Measurements from ENCODE around the gene ALKBH7.

ALKBH7 gene

GRCh38 chr19:6413721-6414643, 41.4 kb downstream of the ALKBH7 start:
- TF ChIP-seq ZNF8 (CRISPR knock-in tag; IDR thresholded peaks at IDR 0.05): no peak
- TF ChIP-seq GLIS3 (CRISPR knock-in tag; IDR thresholded peaks at IDR 0.05): no peak
- TF ChIP-seq ARNTL (CRISPR knock-in tag; IDR thresholded peaks at IDR 0.05; ENCODE audit: borderline replicate concordance, low read depth): no peak
- TF ChIP-seq ZFP3 (CRISPR knock-in tag; IDR thresholded peaks at IDR 0.05): no peak
- no peak for TF ChIP-seq RARB (CRISPR knock-in tag; IDR thresholded peaks at IDR 0.05)
- TF ChIP-seq TOX (CRISPR knock-in tag; IDR thresholded peaks at IDR 0.05; ENCODE audit: borderline replicate concordance): no peak
- TF ChIP-seq TCF4 (CRISPR knock-in tag; IDR thresholded peaks at IDR 0.05; ENCODE audit: borderline replicate concordance): no peak
- TF ChIP-seq ESRRG (CRISPR knock-in tag; IDR thresholded peaks at IDR 0.05): no peak
- no peak for TF ChIP-seq OSR1 (CRISPR knock-in tag; IDR thresholded peaks at IDR 0.05)
- TF ChIP-seq TSHZ2 (CRISPR knock-in tag; IDR thresholded peaks at IDR 0.05): no peak
- no peak for TF ChIP-seq ZFP30 (CRISPR knock-in tag; IDR thresholded peaks at IDR 0.05)
- no peak for ATAC-seq

- no peak for ATAC-seq
- no peak for TF ChIP-seq PPARA (CRISPR knock-in tag; IDR thresholded peaks at IDR 0.05; ENCODE audit: borderline replicate concordance)
- TF ChIP-seq RARB (CRISPR knock-in tag; IDR thresholded peaks at IDR 0.05): no peak
- TF ChIP-seq ARNTL (CRISPR knock-in tag; IDR thresholded peaks at IDR 0.05; ENCODE audit: borderline replicate concordance, low read depth): no peak
- no peak for TF ChIP-seq TOX (CRISPR knock-in tag; IDR thresholded peaks at IDR 0.05; ENCODE audit: borderline replicate concordance)
- no peak for TF ChIP-seq TSHZ2 (CRISPR knock-in tag; IDR thresholded peaks at IDR 0.05)
- no peak for TF ChIP-seq CREB5 (CRISPR knock-in tag; IDR thresholded peaks at IDR 0.05; ENCODE audit: low read depth)
- TF ChIP-seq GLIS3 (CRISPR knock-in tag; IDR thresholded peaks at IDR 0.05): no peak
- TF ChIP-seq POU6F1 (CRISPR knock-in tag; IDR thresholded peaks at IDR 0.05; ENCODE audit: borderline replicate concordance, low read depth): no peak
- TF ChIP-seq OSR1 (CRISPR knock-in tag; IDR thresholded peaks at IDR 0.05): no peak
- no peak for TF ChIP-seq ZFP3 (CRISPR knock-in tag; IDR thresholded peaks at IDR 0.05)
- TF ChIP-seq SNAI2 (CRISPR knock-in tag; IDR thresholded peaks at IDR 0.05): no peak
- TF ChIP-seq BACH2 (CRISPR knock-in tag; IDR thresholded peaks at IDR 0.05; ENCODE audit: borderline replicate concordance): no peak
- no peak for TF ChIP-seq CSRNP3 (CRISPR knock-in tag; IDR thresholded peaks at IDR 0.05)
- no peak for TF ChIP-seq ZNF8 (CRISPR knock-in tag; IDR thresholded peaks at IDR 0.05)
- no peak for TF ChIP-seq ZNF565 (CRISPR knock-in tag; conservative IDR thresholded peaks at IDR 0.05; ENCODE audit: low read depth)
Observed at GRCh38 chr19:6414793-6415590, 42.4 kb downstream of the ALKBH7 start.

Measured in SK-N-SH treated with all-trans-retinoic acid at 6 μM for 48 hours (cell line).